KMS-11 (cell line): ENCODE measurements around the gene CCN2.

Source experiments
- H2AFZ ChIP-seq: fragments of 200-600 bp; sonication (generic); 2 replicates; pipeline ENCODE4 v1.6.1; 2016; ENCODE audit warnings: antibody characterized with exemption, mixed run types, low read depth
- H3K27ac ChIP-seq: fragments of 200-600 bp; sonication (generic); 2 replicates; pipeline ENCODE4 v1.6.1; 2016; ENCODE audit warnings: mild to moderate bottlenecking, mixed run types
- H3K27me3 ChIP-seq: fragments of 200-600 bp; sonication (generic); 2 replicates; pipeline ENCODE4 v1.6.1; 2017; ENCODE audit warnings: mild to moderate bottlenecking, low read depth, mixed run types, moderate library complexity; ENCODE audit not compliant: insufficient read depth
- H3K36me3 ChIP-seq: fragments of 200-600 bp; sonication (generic); 2 replicates; pipeline ENCODE4 v1.6.1; 2017; ENCODE audit warnings: mild to moderate bottlenecking, mixed run types; ENCODE audit not compliant: insufficient read depth
- H3K4me1 ChIP-seq: fragments of 200-600 bp; sonication (generic); 2 replicates; pipeline ENCODE4 v1.6.1; 2016; ENCODE audit warnings: mild to moderate bottlenecking, low read depth, mixed run types; ENCODE audit not compliant: poor library complexity, severe bottlenecking
- H3K4me2 ChIP-seq: fragments of 200-600 bp; sonication (generic); 2 replicates; pipeline ENCODE4 v1.7.0; 2016; ENCODE audit warnings: mild to moderate bottlenecking, mixed run types
- H3K4me3 ChIP-seq: fragments of 200-600 bp; sonication (generic); IDR thresholded peaks from 2 replicates; pipeline ENCODE4 v1.6.1; 2017; ENCODE audit warnings: low read depth, low read length, mixed read lengths; ENCODE audit not compliant: insufficient read depth
- H3K79me2 ChIP-seq: fragments of 200-600 bp; sonication (generic); 2 replicates; pipeline ENCODE4 v1.6.1; 2016; ENCODE audit warnings: low read depth, mixed run types; ENCODE audit not compliant: insufficient read depth
- H3K9ac ChIP-seq: fragments of 200-600 bp; sonication (generic); 2 replicates; pipeline ENCODE4 v1.6.1; 2016; ENCODE audit warnings: mild to moderate bottlenecking, mixed run types
- H4K20me1 ChIP-seq: fragments of 200-600 bp; sonication (generic); 2 replicates; pipeline ENCODE4 v1.6.1; 2016; ENCODE audit warnings: mild to moderate bottlenecking, mixed run types; ENCODE audit not compliant: insufficient read depth
- TF ChIP-seq, protein P1 (sequence below): fragments of 200-600 bp; sonication (generic); conservative IDR thresholded peaks from 2 replicates; pipeline ENCODE4 v1.6.1; 2017; ENCODE audit warnings: low read depth, mild to moderate bottlenecking, antibody characterized with exemption, low read length, moderate library complexity, mixed read lengths

Gene CCN2

DNA sequence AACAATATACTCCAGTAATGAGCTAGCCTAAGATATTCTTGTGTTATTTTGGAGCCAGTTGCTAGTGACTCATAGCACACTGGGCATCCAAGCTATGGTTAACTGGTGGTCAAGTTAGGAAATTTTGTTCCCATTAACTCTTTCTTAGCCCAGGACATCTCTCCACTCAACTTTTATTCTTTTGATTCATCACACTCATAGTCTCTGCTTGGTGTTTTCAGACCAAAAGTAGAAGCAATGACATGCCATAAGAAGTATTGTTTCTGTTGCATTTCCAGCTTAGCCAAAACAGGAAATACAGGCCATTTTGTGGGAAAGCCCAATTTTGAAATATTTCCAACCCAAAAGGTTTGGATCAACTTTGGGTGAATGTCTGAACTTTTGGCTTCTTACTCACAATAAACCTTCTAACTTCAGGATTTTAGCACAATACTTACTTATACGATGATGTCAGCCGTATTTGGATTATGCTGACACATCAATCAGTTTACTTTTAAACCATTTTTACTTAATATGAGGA lies 31.6 kb upstream of the CCN2 start:
- H3K9ac ChIP-seq: no peak overlapping the region
- no peaks in the 10 kb centered on the region for H3K4me1 ChIP-seq
- no peak overlapping the region for H2AFZ ChIP-seq
- H3K4me3 ChIP-seq: no peak overlapping the region
- H3K27ac ChIP-seq: no peak overlapping the region
- no peaks in the 10 kb centered on the region for H3K36me3 ChIP-seq
- H3K79me2 ChIP-seq: no peaks in the 10 kb centered on the region
- no peaks in the 10 kb centered on the region for H3K27me3 ChIP-seq
- H4K20me1 ChIP-seq: no peaks in the 10 kb centered on the region
- TF ChIP-seq, protein P1, sequence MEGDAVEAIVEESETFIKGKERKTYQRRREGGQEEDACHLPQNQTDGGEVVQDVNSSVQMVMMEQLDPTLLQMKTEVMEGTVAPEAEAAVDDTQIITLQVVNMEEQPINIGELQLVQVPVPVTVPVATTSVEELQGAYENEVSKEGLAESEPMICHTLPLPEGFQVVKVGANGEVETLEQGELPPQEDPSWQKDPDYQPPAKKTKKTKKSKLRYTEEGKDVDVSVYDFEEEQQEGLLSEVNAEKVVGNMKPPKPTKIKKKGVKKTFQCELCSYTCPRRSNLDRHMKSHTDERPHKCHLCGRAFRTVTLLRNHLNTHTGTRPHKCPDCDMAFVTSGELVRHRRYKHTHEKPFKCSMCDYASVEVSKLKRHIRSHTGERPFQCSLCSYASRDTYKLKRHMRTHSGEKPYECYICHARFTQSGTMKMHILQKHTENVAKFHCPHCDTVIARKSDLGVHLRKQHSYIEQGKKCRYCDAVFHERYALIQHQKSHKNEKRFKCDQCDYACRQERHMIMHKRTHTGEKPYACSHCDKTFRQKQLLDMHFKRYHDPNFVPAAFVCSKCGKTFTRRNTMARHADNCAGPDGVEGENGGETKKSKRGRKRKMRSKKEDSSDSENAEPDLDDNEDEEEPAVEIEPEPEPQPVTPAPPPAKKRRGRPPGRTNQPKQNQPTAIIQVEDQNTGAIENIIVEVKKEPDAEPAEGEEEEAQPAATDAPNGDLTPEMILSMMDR: no peak
- no peak overlapping the region for H3K4me2 ChIP-seq

DNA sequence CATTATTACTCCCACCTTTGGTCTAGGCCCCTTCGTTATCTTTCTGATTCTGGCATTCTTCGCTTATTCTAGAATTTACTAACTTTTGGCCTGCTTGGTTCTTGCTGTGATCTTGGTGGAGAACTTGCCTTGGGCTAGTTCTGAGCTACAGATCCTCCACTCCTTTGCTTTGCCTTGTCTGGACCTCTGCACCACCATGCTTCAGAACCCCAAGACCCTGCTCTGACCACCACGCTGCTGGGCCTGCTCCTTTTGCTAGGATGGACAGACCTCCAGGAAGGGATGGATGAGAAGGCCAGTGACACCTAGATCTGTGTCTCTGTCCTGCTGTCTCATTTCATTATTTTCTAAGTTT lies 30.4 kb upstream of the CCN2 start:
- Histone ChIP-seq H3K27me3 (no peaks in the 10 kb centered on the region), H3K4me3 (no peak overlapping the region), H2AFZ (no peak overlapping the region), H3K9ac (no peak overlapping the region), H4K20me1 (no peaks in the 10 kb centered on the region), H3K4me1 (no peaks in the 10 kb centered on the region), H3K36me3 (no peaks in the 10 kb centered on the region), H3K27ac (no peak overlapping the region), H3K79me2 (no peaks in the 10 kb centered on the region), H3K4me2 (no peak overlapping the region)
- TF ChIP-seq, protein P1: no peak

DNA sequence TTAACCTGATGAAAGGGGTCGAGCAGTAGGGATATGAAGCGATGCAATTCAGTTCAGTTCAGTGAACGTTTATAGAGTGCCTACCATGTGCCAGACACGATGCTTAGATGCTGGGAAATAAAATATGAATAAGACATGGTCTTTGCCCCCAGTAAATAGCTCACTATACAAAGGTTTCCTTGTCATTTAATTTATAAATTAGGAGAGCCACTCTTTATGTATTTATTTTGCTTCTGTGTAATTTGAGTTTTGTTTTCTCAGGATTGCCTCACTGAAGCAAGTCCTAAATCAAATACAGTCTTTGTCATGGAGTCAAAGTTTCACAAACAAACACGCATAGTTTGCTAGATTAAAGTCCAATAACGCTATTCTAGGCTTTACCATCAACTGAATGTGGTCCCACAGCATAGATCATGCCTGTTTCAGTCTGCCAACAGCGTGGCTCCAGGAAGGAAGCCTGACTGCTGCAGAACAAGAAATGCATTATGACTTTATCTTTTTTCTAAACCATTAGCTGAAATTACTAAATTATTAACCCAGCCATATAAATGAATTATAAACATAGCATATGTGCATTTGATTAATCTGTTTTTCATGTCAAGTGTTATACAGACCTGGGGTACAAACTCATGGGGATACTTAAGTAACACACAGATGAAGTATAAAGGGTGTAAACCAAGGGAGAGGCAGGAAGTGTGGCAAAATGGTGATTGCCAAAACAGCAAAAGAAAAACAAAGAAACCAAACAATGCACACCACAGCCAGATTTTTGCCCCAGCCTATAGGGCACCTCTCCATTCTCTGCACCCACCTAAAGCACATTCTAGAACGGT lies 29.8 kb upstream of the CCN2 start:
- Histone ChIP-seq H3K4me2 (no peak overlapping the region), H3K27ac (no peak overlapping the region), H3K9ac (no peak overlapping the region)

DNA sequence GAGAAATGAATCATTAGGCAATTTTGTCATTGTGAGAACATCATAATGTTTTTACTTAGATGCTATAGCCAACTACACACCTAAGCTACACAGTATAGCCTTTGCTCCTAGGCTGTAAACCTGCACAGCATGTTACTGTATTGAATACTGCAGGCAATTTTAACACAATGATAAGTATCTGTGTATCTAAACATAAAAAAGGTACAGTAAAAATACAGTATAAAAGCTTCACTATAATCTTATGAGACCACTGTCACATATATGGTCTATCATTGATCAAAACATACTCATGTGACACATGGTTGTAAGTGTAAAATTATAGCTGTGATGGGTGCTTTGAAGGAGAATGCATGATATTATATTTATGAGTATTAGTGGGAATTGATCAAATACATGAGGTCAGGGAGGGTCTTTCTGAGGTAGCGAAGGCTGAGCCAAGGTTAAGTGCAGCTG lies 29.2 kb upstream of the CCN2 start:
- Histone ChIP-seq H3K4me2 (no peak overlapping the region), H3K36me3 (no peaks in the 10 kb centered on the region), H3K9ac (no peak overlapping the region), H4K20me1 (no peaks in the 10 kb centered on the region), H3K4me1 (no peaks in the 10 kb centered on the region), H2AFZ (no peak overlapping the region), H3K4me3 (no peak overlapping the region), H3K79me2 (no peaks in the 10 kb centered on the region), H3K27me3 (no peaks in the 10 kb centered on the region), H3K27ac (no peak overlapping the region)
- TF ChIP-seq, protein P1: no peak

More for the DNA sequence above, 29.8 kb upstream of the CCN2 start:
- Histone ChIP-seq H4K20me1 (no peaks in the 10 kb centered on the region), H3K4me3 (no peak overlapping the region), H2AFZ (no peak overlapping the region), H3K36me3 (no peaks in the 10 kb centered on the region), H3K27me3 (no peaks in the 10 kb centered on the region), H3K79me2 (no peaks in the 10 kb centered on the region), H3K4me1 (no peaks in the 10 kb centered on the region)
- TF ChIP-seq, protein P1: no peak
